ENCODE measurements around the gene PDK2. TPM values are rescaled to one million over a fixed set of nuclear protein-coding genes. Genes with fewer than 3 reads are reported as not detected.

PDK2 gene
- total RNA-seq, 1 donor from 2014 or later: 250 TPM

DNA sequence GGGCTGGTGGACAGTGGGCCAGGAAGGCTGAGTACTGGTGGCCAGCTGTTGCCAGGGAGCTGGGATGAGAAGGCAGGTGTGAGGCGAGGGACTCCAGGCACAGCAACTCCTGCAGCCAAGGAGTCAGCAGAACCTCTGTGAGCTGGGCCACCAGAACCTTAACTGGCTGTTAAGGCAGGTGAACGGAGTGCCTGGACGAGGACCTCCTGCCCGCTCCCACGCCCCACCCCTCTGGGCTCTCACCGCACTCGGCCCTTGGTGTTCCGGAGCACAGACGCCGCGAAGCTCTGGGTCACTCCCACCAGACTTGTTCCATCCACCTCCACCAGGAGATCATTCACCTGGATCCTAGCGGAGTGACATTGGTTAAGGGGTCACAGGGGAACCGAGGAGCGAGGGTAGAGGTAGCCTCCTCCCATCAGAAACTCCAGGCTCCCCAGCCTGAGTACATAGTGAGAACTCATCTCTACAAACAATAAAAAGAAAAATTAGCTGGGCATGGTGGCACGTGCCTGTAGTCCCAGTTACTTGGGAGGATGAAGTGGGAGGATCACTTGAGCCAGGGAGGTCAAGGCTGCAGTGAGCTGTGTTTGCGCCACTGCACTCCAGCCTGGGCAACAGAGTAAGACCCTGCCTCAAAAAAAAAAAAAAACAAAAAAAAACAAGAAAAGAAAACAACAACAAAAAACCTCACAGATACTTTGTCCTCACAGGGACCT, 46.0 kb downstream of the PDK2 start:
- no peak for DNase-seq
- ATAC-seq (ENCODE audit: poor library complexity): no peak
- intact Hi-C loops (cut with DNase I): no loop called here

GRCh38 chr17:50141745-50142110, 46.6 kb downstream of the PDK2 start:
- intact Hi-C loops (cut with DNase I): no loop called here
- DNase-seq (no peak), ATAC-seq (ENCODE audit: poor library complexity) (no peak)

- DNase-seq (no peak), ATAC-seq (ENCODE audit: poor library complexity) (no peak)
- intact Hi-C loops (cut with DNase I): no loop called here
Observed at GRCh38 chr17:50143461-50144176, 48.5 kb downstream of the PDK2 start.

GRCh38 chr17:50144355-50144754, 49.2 kb downstream of the PDK2 start:
- intact Hi-C loops (cut with DNase I): no loop called here
- ATAC-seq (ENCODE audit: poor library complexity) (no peak), DNase-seq (no peak)

GRCh38 chr17:50144845-50145531, 49.8 kb downstream of the PDK2 start:
- no peak for ATAC-seq (ENCODE audit: poor library complexity)
- DNase-seq: peak; percentile 74
- intact Hi-C loops (cut with DNase I): no loop called here

- no peak for DNase-seq
- intact Hi-C loops (cut with DNase I): no loop called here
Observed at GRCh38 chr17:50145532-50146229, 50.5 kb downstream of the PDK2 start.

DNA sequence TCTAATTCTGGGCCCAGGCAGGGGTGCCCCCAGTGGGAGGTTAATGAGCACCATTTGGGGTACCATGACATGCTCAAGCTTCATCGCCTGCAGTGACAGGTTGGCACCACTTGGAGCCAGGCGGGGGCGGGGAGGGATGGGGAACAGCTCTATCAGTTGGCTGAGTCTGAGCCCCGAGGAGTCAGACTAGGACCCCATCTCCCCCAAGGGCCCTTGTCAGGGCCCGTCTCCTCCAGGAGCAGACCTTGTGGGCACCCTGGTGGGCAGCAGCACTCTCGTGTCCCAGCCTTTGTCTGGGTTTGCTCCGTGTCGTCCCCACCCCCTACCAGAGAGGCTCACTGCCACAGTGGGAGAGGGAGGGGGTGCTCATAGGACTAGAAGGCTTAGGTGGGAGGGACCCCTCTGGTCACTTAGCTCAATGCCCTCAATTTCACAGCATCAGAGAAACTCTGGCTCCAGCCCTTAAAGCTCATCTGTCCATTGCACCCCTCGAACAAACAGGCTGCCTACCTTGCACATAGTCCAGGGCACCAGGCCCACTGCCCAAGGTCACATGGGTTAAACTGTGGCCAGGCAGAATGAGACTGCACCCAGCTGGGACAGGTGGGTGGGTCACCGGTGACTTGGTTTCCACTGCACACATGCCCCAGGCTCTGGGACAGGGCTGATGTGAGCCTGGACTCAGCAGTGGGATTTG, 51.2 kb downstream of the PDK2 start:
- intact Hi-C loops (cut with DNase I): no loop called here
- no peak for DNase-seq
- no peak for ATAC-seq (ENCODE audit: poor library complexity)

More at GRCh38 chr17:50145532-50146229, 50.5 kb downstream of the PDK2 start:
- no peak for ATAC-seq (ENCODE audit: poor library complexity)

DNA sequence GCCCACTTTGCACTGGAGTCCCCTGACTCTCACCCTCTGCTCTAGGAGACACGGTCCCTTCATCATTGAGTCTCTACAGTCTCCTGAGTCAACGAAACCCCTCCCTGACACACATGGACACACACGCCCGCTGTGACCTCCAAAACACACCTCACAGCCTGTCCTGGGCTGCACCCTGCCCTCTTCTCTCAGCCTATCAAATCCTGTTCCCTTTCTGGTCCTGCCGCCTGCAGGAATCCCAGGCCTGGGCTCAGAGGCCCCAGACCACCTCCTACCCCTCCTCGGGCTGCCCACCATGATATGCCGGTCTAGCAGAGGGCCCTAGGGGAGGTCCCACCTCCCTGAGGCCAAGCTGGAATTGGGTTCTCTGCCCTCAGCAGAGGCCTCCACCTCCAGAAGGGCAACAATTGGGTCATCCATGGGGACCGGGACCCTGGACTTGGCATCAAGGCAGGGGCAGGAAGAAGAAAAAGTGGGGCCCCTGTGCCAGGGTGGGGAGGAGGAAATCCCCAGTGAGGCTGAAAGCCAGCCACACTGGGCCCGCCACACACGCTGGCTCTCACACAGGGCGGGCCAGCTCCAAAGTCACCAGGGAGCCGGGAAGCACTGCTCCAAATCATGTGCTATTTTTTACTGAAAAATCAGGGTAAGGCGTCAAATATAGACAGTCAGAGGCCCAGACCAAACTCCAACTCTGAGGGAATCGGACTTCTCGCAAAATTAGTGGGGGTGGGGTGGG, 51.9 kb downstream of the PDK2 start:
- intact Hi-C loops (cut with DNase I): no loop called here
- no peak for DNase-seq
- ATAC-seq (ENCODE audit: poor library complexity): peak; percentile 7

GRCh38 chr17:50147841-50148225, 52.7 kb downstream of the PDK2 start:
- DNase-seq (no peak), ATAC-seq (ENCODE audit: poor library complexity) (peak; percentile 7)
- intact Hi-C loops (cut with DNase I): no loop called here

GRCh38 chr17:50148226-50149090, 53.3 kb downstream of the PDK2 start:
- peak; percentile 72 for DNase-seq
- intact Hi-C loops (cut with DNase I): no loop called here
- peak; percentile 4 for ATAC-seq (ENCODE audit: poor library complexity)

- DNase-seq (no peak), ATAC-seq (ENCODE audit: poor library complexity) (no peak)
- intact Hi-C loops (cut with DNase I): no loop called here
Observed at GRCh38 chr17:50149091-50149416, 53.9 kb downstream of the PDK2 start.

DNA sequence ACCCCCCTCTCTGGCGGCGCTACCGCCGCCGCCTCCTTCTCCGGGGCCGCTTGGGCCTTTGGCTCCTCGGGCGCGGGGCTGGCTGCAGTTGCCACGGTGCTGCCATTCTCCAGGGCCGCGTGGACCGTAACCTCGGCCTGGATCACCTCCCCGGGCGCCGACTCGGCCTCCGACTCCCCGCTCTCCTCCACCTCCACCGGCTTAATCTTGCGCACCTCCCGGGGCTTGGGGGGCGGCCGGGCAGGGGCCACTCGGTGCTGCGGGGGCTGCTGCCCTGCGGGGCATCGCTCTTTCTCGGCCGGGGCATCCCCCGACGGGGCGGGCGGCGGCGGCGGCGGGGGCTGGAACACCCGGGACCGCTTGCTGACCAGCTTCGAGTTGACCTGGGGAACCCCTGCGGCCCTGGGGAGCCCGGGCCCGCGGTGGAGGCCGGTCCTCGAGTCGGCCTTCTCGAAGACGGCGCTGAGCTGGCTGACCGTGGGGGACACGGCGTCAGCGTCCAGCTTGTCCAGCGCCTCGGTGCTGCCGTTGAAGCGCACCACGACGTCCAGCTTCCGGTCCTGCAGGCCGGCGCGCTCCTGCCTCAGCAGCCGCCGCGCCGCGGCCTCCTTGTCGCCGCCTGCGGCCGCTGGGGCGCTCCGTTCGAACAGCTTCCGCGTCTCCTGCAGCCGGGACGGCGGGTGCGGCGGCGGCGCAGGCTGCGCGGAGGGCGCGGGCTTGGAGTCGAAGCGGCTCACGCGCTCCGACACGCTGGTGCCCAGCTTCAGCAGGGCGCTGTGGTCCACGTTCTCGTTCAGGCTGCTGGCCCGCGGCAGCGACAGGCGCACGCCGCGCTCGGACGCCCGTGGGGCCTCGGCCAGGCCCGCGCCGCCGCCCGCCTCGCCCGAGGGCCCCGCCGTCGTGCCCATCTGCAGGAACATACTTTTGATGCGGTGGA, 54.5 kb downstream of the PDK2 start:
- DNase-seq (peak; percentile 83), ATAC-seq (ENCODE audit: poor library complexity) (peak; percentile 7)
- intact Hi-C loops (cut with DNase I): no loop called here

DNA sequence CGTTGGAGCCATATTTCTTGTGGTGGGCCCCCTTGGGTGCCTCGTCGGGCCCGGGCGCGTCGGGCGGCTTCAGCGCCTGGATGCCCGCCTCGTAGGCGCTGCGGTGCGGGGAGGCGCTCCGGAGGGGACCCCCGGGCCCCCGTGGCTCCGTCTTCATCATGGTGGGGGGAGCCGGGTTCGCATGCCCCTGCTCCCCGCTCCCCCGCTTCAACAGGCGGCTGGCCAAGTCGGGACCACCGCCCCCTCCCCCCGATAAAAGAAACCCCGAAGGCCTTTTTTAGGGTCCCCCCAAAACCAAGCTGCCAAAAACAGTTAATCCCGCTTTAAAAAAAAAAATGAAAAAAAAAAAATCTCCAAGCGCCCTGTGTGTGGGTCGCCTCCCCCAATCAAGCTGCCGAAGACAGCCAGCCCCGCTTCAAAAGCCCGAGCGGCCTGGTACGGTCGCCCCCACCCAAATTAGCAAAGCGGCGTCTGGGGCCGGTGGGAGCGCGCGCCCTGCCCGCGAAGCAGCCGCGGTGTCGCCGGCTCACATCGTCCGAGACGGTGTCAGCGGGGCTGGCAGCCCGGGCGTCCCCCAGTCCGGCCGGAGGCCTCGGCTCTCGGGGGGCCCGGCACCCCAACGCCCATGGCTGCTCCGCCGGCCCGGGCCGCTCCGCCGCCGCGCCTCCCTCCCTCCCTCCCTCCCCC, 55.3 kb downstream of the PDK2 start, which contains the start of gene PPP1R9B:
TSS of gene PPP1R9B (minus strand) at position 324 of the 687 bp plus-strand sequence. CDS start at position 160, 164 bp downstream.
- peak; percentile 0 for ATAC-seq (ENCODE audit: poor library complexity)

DNA sequence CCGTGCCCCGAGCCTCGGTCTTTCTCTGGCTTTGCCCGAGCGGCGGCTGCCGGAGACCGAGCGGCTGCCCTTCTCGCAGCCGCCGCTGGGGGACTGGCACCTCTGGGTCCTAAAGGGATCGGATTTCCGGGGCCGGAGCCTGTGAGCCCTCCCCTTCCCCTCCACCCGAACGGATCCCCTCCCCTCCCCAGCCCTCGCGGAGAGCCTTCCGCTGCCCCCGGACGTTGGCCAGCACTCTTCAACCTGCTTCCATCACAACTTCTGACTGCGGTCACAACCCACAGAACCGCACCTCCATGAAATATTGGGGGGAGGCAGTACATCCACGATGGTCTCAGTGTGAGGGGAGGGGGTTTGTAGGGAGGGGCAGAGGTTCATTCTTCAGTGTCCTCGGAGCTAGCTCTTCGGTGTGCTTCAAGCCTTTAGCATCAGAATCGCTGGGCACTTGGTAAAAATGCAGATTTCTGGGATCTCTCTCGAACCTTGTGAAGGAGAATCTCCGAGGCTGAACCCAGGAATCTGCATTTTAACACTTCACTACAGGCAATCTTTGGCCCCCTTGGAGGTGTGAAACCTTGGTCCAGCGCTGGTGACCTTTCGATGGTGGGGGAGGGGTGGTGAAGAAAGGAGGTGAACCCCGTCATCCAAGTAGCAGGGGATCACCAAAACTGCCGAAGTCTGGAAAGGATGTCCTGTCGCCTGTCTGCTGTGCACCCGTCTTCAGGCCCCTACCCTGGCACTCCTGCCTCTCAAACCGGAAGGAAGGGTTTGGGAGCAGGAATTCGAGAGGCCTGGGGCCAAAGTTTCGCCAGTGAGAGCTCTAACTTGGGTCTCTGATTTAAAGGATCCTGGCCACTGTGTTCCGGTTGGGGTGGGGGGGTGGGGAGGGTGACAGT, 56.1 kb downstream of the PDK2 start:
- DNase-seq (peak; percentile 94), ATAC-seq (ENCODE audit: poor library complexity) (peak; percentile 78)
- intact Hi-C loops (cut with DNase I): no loop called here

More for the DNA sequence above, 55.3 kb downstream of the PDK2 start, which contains the start of gene PPP1R9B:
- DNase-seq: no peak
- intact Hi-C loops (cut with DNase I): no loop called here
